Measurements from ENCODE around the gene TPH2. TPM values are rescaled to one million over a fixed set of nuclear protein-coding genes. Genes with fewer than 3 reads are reported as not detected.

Gene TPH2
- not detected for total RNA-seq
- under 1 TPM in 1 of 3 donors, not detected in 2; 0.01 TPM for polyA plus RNA-seq
- long read RNA-seq, donor 1 = 0 reads
- long read RNA-seq, donor 2 = 0 reads

GRCh38 chr12:71938728-71939385 is at the start of gene TPH2:
Gene TPH2, plus strand, starts transcription at chr12:71938845. Its CDS starts 142 bp downstream, at chr12:71938987.
- H3K4me1 ChIP-seq = no peaks in the 10 kb centered on the region
- no peak within 1 kb of the TSS for H3K27ac ChIP-seq
- DNase-seq (peak; percentile 19 to 57), ATAC-seq (peak in 3 of 4 donors; percentile 43 to 62 (median 54))
- no peak within 1 kb of the TSS for H3K4me3 ChIP-seq
- peak; percentile 41 for TF ChIP-seq CTCF (IDR thresholded peaks at IDR 0.05)
- no peaks in the 10 kb centered on the region for H3K36me3 ChIP-seq (ENCODE audit: insufficient read depth in 1 of 2, low read depth in 1 of 2)
- WGBS, 3 donors = 16 to 19% (median 18%) methylated on average over 16 of the region's 16 CpGs
- intact Hi-C loops (cut with DNase I) = no loop called here
- H3K27me3 ChIP-seq (ENCODE audit: insufficient read depth in 3 of 3, low read length in 2 of 3) = peaks cover 0 to 26% (median 0%) of the 10 kb centered on the region in 3 donors
- H3K9me3 ChIP-seq = no peaks in the 10 kb centered on the region

- intact Hi-C loops (cut with DNase I) = loop anchor here in 1 of 2 donors (10.0 kb wide), 1 partner anchor 116 kb away; no protein-coding TSS in a partner anchor
- H3K4me3 ChIP-seq = no peak overlapping the region
- H3K27me3 ChIP-seq (ENCODE audit: insufficient read depth in 3 of 3, low read length in 2 of 3) = no peaks in the 10 kb centered on the region
- WGBS, 3 donors = 97 to 99% (median 99%) methylated on average over 3 of the region's 3 CpGs
- no peak overlapping the region for H3K27ac ChIP-seq
- DNase-seq (no peak), ATAC-seq (no peak)
- H3K36me3 ChIP-seq (ENCODE audit: insufficient read depth in 1 of 2, low read depth in 1 of 2) = peaks cover 0 to 41% of the 10 kb centered on the region in 2 donors
- TF ChIP-seq CTCF (IDR thresholded peaks at IDR 0.05) = no peak
- peaks cover 4% of the 10 kb centered on the region for H3K4me1 ChIP-seq
- H3K9me3 ChIP-seq = no peaks in the 10 kb centered on the region
Observed at GRCh38 chr12:71890475-71890874, 48.2 kb upstream of the TPH2 start.

GRCh38 chr12:71892059-71892458 is 46.6 kb upstream of the TPH2 start:
- no peak for ATAC-seq
- no peak for DNase-seq
- Histone ChIP-seq H3K4me3 (no peak overlapping the region), H3K4me1 (peaks cover 4% of the 10 kb centered on the region), H3K27me3 (ENCODE audit: insufficient read depth in 3 of 3, low read length in 2 of 3) (no peaks in the 10 kb centered on the region), H3K36me3 (ENCODE audit: insufficient read depth in 1 of 2, low read depth in 1 of 2) (peaks cover 0 to 57% of the 10 kb centered on the region in 2 donors), H3K27ac (no peak overlapping the region), H3K9me3 (no peaks in the 10 kb centered on the region)
- TF ChIP-seq CTCF (IDR thresholded peaks at IDR 0.05) = no peak
- intact Hi-C loops (cut with DNase I) = loop anchor here in 1 of 2 donors (10.0 kb wide), 1 partner anchor 117 kb away; no protein-coding TSS in a partner anchor
- 69 to 78% (median 77%) methylated on average over 1 of the region's 1 CpG for WGBS, 3 donors

GRCh38 chr12:71896205-71896882 is 42.3 kb upstream of the TPH2 start:
- Histone ChIP-seq H3K4me1 (peaks cover 4% of the 10 kb centered on the region), H3K9me3 (no peaks in the 10 kb centered on the region), H3K4me3 (no peak overlapping the region), H3K36me3 (ENCODE audit: insufficient read depth in 1 of 2, low read depth in 1 of 2) (peaks cover 0 to 89% of the 10 kb centered on the region in 2 donors), H3K27me3 (ENCODE audit: insufficient read depth in 3 of 3, low read length in 2 of 3) (no peaks in the 10 kb centered on the region), H3K27ac (no peak overlapping the region)
- intact Hi-C loops (cut with DNase I) = loop anchor here in 1 of 2 donors (10.0 kb wide), 1 partner anchor 122 kb away; no protein-coding TSS in a partner anchor
- ATAC-seq = no peak
- no peak for DNase-seq
- 89 to 95% (median 90%) methylated on average over 3 of the region's 3 CpGs for WGBS, 3 donors
- TF ChIP-seq CTCF (IDR thresholded peaks at IDR 0.05) = no peak

Data from psoas muscle (tissue), 8 donors.